ENCODE measurements around the gene LPP.

DNA sequence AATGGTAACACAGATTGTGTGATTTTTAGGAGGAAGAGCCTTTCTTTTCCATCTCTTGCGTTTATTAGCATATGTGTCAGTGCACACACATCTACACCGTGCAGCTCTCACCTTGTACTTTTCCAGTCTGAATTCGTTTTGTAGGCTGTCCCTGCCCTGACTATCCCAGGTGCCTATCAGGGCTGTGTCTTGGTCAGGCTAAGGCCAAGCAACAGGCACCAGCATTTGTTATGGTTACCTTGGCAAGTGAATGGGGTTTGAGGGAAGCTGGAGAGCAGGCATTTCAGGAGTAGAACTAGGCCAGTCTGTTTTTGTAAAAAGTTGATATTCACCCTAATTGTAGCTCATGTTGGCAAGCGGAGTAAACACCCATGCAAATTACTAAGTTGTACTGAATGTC is 528.4 kb downstream of the LPP start:
- TF ChIP-seq, protein P1, sequence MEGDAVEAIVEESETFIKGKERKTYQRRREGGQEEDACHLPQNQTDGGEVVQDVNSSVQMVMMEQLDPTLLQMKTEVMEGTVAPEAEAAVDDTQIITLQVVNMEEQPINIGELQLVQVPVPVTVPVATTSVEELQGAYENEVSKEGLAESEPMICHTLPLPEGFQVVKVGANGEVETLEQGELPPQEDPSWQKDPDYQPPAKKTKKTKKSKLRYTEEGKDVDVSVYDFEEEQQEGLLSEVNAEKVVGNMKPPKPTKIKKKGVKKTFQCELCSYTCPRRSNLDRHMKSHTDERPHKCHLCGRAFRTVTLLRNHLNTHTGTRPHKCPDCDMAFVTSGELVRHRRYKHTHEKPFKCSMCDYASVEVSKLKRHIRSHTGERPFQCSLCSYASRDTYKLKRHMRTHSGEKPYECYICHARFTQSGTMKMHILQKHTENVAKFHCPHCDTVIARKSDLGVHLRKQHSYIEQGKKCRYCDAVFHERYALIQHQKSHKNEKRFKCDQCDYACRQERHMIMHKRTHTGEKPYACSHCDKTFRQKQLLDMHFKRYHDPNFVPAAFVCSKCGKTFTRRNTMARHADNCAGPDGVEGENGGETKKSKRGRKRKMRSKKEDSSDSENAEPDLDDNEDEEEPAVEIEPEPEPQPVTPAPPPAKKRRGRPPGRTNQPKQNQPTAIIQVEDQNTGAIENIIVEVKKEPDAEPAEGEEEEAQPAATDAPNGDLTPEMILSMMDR (IDR thresholded peaks at IDR 0.05): no peak
- TF ChIP-seq EP300 (IDR thresholded peaks at IDR 0.05): no peak
- TF ChIP-seq POLR2A (IDR thresholded peaks at IDR 0.05): no peak

Measured in ovary (tissue), 3 donors.